ENCODE data around the gene RPS16. TPM values are rescaled to one million over a fixed set of nuclear protein-coding genes. Genes with fewer than 3 reads are reported as not detected.

Gene RPS16
- total and polyA plus RNA-seq, 2 of the 13 experiments (the other 11 are each of a cell fraction or from before 2014, with no cell fraction given): 488 to 2,583 TPM

GRCh38 chr19:39444598-39445195 lies 8.9 kb upstream of the RPS16 start (continued):
- TF ChIP-seq ZBTB40 (IDR thresholded peaks at IDR 0.05): no peak
- TF ChIP-seq ZBTB40 (CRISPR knock-in tag; IDR thresholded peaks at IDR 0.05): 0 out of 2 replicates have a peak, but pooled peaks have one; percentile 2
- no peak for TF ChIP-seq ZNF235 (CRISPR knock-in tag; IDR thresholded peaks at IDR 0.05; ENCODE audit: borderline replicate concordance)
- no peak for TF ChIP-seq LBX2 (CRISPR knock-in tag; IDR thresholded peaks at IDR 0.05; ENCODE audit: borderline replicate concordance)
- TF ChIP-seq ZNF10 (CRISPR knock-in tag; IDR thresholded peaks at IDR 0.05; ENCODE audit: borderline replicate concordance, low read depth): no peak
- no peak for TF ChIP-seq ZFX (CRISPR knock-in tag; IDR thresholded peaks at IDR 0.05; ENCODE audit: low read depth)
- no peak for TF ChIP-seq PRDM4 (CRISPR knock-in tag; IDR thresholded peaks at IDR 0.05; ENCODE audit: borderline replicate concordance)
- TF ChIP-seq TEAD3 (CRISPR knock-in tag; optimal IDR thresholded peaks at IDR 0.05; ENCODE audit: borderline replicate concordance): no peak
- no peak for TF ChIP-seq ZNF547 (CRISPR knock-in tag; IDR thresholded peaks at IDR 0.05)
- TF ChIP-seq ZNF292 (CRISPR knock-in tag; IDR thresholded peaks at IDR 0.05; ENCODE audit: borderline replicate concordance, low read depth): no peak
- TF ChIP-seq ZNF777 (CRISPR knock-in tag; IDR thresholded peaks at IDR 0.05): 0 out of 2 replicates have a peak, but pooled peaks have one; percentile 22
- no peak for TF ChIP-seq FOSL1 (CRISPR knock-in tag; IDR thresholded peaks at IDR 0.05; ENCODE audit: borderline replicate concordance)
- no peak for TF ChIP-seq PBX2 (CRISPR knock-in tag; IDR thresholded peaks at IDR 0.05)
- TF ChIP-seq MYNN (CRISPR knock-in tag; IDR thresholded peaks at IDR 0.05; ENCODE audit: low read depth): no peak
- TF ChIP-seq HNRNPLL (IDR thresholded peaks at IDR 0.05; ENCODE audit: low read depth, low read length, poor library complexity, severe bottlenecking): no peak

Measured in HepG2 (cell line).